ENCODE measurements around the gene NDUFS4. TPM values are rescaled to one million over a fixed set of nuclear protein-coding genes. Genes with fewer than 3 reads are reported as not detected.
"Not testable (repeated sequence)": the region's sequence is repeated elsewhere in the genome, so short reads cannot be mapped to it uniquely, and the experiment has no call there.

Gene NDUFS4
- total RNA-seq, 1 experiment from 2014 or later: 62.4 TPM

DNA sequence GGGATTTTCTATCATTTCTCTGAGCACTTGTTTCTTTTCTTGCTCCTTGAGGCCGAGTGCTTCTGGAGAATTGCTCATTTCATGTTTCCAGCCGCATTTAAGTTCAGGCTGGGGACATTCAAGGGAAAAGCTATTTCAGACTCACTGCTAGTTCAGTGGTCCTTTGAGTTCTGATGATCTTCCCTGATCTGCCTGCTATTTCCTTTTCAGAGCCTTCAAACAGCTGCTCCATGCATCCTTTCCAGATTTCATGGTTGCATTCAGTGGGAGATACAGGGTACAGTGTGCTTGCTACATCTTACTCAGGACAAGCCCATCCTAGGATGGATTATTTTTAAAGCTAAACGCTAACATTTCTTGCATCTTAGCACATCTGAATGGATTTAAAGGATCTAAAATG is 14.7 kb downstream of the NDUFS4 start:
- no peak for DNase-seq (ENCODE audit: low spot score)

DNA sequence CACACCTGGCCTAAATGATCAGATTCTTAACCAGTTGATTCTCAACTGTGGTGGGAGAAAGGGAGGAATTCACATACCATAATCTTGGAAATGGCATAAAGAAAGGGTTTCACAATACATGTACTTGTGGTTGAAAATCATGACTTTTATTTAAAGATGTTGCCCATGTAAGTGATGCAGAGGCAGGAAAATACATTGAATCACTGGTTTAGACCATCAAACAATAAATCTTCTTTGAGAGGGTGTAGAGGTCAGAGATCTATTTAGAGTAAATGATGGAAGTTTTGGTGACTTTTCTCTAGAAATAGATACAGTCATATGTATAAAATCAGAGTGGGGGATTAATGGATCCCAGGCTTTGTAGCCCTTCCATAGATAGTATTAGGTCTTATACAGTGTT is 15.4 kb downstream of the NDUFS4 start:
- no peak for DNase-seq (ENCODE audit: low spot score)

DNA sequence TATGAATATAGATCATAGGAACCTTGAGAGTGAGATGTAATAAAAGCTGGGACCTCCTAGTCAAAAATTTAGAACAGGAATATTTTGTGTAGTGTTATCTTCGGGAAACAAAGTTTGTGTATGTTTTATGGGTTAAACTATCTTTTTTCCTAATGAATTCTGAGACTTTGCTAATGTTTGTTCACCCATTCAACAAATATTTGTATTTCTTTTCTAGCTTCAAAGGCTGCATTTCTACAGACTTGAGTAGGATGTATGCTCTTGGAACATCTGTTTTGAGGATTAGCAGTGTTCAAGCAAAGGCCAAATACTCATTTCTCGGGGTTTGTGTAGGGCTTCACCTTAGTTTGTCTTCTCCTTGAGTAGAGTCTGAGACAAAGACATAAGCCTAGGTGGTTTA is 16.2 kb downstream of the NDUFS4 start:
- DNase-seq (ENCODE audit: low spot score): no peak

DNA sequence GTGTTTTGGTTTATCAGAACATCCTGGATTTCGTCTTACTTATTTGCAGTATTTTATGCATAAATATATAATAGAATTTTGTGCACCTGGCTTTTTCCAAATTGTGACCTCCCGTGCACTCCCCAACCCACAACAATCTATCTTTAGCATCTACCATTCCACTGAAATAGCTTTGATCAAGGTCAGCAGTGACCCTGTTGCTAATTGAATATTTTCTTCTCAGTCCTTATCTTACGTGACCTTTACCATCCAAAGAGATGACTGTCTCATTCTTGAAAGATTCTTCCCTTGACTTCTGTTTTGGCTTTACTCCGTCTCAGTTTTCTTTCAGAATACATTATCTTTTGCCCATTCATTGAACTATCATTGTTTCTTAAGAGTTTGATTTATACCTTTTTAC is 18.4 kb downstream of the NDUFS4 start:
- no peak for DNase-seq (ENCODE audit: low spot score)

DNA sequence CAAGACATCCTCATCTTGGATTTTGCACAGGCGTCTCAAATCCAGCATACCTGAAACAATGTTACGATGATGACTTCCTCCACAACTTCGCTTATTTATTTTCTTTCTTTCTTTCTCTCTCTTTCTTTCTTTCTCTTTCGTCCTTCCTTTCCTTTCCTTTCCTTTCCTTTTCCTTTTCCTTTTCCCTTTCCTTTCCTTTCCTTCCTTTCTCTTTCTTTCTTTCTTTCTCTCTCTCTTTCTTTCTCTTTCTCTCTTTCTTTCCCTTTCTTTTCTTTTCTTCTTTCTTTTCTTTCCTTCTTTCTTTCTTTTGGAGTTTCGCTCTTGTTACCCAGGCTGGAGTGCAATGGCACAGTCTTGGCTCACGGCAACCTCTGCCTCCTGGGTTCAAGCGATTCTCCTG is 20.1 kb downstream of the NDUFS4 start:
- DNase-seq (ENCODE audit: low spot score): no peak

DNA sequence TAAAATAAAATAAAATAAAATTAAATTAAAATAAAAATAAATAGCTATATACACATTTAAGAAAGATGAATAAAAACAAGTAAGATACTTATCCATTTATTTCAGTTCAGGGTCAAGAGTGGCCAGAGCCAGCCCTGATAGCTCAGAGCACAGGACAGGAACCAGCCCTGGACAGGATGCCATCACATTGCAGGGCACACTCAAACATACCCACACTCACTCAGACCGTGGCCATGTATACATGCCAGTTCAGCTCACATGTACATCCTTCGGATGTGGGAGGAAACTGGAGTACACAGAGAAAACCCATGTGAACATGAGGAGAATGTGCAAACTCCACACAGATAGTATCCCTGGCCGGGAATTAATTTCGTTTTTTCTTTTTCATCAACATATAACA is 21.8 kb downstream of the NDUFS4 start:
- DNase-seq (ENCODE audit: low spot score): no peak

DNA sequence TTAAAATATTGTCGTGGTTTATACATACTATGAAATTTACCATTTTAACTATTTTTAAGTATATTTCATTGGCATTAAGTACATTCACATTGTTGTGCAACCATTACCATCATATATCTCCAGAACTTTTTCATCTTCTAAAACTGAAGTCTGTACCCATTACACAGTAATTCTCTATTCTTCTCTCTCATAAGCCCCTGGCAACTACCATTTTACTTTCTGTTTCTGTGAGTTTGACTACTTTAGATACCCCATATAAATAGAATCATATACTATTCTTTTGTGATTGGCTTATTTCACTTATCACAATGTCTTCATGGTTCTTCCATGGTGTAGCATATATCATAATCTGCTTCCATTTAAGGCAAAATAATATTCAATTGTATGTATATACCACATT is 30.3 kb downstream of the NDUFS4 start:
- no peak for DNase-seq (ENCODE audit: low spot score)

DNA sequence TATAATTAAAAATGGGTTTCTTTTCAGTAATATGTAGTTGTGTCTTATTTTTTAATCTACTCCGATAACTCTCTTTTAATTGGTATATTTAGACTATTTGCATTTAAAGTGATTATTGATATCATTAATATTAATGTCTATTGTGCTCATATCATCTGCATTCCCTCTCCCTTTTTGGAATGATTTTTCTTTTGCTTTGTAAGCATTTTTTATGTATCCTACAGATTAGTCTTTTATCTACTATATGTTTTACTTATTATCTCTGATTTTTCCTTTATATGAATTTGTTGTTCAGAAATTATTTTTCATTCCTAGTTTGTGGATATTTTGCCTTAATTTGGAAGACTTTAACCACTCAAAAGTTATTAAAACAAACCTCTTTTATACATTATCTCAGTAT is 34.0 kb downstream of the NDUFS4 start:
- DNase-seq (ENCODE audit: low spot score): no peak

DNA sequence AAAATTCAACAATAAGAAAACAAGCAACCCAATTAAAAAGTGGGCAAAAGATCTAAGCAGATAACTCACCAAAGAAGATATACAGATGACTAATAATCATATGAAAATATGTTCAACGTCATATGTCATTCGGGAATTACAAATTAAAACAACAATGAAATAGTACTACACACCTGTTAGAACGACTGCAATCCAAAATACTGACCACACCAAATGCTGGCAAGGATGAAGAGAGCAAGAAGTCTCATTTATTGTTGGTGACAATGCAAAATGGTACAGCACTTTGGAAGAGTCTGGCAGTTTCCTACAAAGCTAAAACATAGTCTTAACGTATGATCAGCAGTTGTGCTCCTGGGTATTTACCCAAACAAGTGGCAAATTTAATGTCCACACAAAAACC is 37.5 kb downstream of the NDUFS4 start:
- no peak for DNase-seq (ENCODE audit: low spot score)

DNA sequence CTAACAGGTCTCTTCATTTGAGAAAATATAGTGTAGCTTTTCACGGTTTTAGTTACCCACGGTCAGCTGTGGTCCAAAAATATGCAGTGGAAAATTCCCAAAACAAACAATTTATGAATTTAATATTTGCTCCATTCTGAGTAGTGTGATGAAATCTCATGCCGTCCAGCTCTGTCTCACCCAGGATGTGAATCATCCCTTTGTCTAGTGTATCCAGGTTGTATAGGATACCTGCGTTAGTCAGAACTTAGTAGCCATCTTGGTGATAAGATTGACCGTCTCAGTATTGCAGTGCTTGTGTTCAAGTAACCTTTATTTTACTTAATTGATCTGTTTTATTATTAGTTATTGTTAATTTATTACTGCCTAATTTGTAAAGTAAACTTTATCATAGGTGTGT is 41.1 kb downstream of the NDUFS4 start:
- peak; percentile 4 for DNase-seq (ENCODE audit: low spot score)

DNA sequence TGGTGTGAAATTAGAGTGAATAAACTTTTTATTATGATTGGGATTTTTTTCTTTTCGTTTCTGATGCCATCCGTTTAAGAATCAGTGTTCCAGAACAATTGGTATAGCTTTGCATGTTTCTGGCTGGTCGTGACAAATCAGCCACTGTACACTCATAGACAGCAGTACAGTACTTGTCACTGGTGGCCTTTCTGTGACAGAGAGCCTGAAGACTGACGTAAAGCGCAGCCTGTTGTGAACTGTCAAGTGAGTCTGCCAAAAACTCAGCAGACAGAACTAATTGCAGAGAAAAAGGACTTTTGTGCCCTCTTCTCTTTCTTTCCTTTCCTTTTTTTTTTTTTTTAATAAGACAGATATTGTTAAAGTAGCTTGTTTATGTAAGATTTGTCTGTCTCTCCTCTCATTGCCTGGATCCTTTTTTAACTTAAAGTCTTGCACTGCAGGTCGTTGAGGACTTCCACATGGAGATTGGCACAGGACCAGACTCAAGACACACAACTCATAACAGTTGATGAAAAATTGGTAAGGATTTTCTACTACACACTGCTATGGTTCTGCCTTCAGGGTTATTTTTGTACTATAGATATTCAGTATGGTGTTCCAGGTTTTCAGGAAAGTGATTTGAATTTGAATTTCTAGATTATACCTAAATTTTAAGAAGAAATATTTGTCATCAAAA is 42.7 kb downstream of the NDUFS4 start:
- DNase-seq (ENCODE audit: low spot score): no peak

DNA sequence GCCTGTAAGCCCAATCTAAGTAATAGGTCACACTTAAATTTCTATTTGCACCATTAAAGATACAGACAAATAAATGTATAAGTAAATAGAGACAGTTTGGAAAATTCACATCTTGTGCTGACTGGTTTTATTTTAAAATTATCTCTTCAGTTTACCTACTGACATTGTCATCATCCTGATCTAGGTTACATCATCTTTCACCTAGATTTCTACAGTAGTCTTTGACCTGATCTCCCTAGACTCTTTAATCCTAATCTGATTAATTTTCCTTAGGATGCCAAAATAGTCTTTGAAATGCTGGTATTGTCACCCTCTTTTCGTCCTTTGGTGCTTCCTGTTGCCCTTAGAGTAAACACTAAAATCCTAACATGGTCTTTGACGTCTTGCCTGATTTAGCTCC is 43.9 kb downstream of the NDUFS4 start:
- DNase-seq (ENCODE audit: low spot score): no peak

DNA sequence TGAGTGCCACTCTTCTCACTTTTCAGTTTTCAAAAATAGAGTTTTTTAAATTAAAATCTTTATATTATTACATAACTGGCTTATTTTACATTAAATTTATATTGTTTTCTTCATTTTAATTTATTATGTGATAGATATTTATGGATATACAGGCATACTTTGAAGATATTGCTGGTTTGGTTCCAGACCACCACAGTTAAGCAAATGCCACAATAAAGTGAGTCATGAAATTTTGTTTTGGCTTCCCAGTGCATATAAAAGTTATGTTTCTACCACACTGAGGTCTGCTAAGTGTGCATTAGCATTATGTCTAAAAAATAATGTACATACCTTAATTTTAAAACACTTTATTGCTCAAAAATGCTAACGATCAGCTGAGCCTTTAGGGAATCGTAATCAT is 47.4 kb downstream of the NDUFS4 start:
- no peak for DNase-seq (ENCODE audit: low spot score)

DNA sequence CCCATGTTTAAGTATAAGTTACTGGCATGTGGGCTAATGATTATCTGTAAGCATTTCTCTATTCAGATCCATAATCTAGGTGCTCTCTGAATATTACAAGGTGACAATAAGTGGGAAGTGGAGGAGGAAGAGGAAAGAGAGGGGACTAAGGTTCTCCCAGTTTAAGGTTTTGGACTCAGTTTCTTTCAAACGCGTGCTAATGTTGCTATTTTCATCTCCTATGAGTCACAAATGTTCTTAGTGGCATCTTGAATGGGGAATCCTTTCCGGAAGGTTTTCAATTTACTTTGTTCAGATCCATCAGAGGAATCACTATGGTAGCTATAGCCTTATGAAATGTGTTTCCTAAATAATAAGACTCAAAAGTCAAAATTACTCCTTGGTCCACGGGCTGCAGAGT is 48.5 kb downstream of the NDUFS4 start:
- not testable (repeated sequence) for DNase-seq (ENCODE audit: low spot score)

DNA sequence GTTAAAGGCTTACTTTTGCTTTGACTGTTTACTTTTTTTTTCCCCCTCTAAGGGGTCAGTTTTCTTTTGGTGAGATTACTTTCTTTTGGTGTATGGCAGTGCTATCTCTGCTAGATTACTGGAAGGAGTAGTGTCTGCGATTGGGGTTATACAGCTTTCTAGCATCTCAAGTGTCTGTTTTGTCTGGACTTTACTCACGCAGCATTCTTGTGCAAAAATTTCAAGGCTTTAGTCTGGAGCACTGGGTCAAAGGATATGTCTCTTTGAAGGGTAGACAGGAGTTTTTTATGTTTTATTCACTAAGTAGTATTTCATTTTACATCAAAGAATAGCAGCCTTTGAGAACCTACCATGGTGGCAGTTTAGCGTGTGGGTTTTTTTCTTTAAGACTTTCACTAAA is 52.6 kb downstream of the NDUFS4 start:
- no peak for DNase-seq (ENCODE audit: low spot score)

DNA sequence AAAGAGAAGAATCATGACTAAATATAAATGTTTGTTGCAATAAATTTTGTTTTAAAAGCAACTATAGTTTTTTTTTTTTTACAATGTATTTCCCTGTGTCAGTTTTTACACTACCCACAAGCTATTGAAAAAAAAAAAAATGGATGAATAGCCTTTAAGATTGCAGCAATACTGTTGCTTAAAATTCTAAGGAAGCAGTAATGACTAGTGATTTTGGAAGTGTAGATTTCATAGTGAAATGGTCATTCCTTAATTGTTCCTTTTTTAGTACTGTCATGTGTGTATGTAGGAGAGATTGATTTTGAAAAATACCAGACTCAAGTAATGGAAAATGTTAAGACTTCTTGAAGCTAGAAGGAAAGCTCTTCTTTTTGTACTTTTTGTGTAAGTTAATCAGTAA is 53.1 kb downstream of the NDUFS4 start:
- DNase-seq (ENCODE audit: low spot score): no peak

DNA sequence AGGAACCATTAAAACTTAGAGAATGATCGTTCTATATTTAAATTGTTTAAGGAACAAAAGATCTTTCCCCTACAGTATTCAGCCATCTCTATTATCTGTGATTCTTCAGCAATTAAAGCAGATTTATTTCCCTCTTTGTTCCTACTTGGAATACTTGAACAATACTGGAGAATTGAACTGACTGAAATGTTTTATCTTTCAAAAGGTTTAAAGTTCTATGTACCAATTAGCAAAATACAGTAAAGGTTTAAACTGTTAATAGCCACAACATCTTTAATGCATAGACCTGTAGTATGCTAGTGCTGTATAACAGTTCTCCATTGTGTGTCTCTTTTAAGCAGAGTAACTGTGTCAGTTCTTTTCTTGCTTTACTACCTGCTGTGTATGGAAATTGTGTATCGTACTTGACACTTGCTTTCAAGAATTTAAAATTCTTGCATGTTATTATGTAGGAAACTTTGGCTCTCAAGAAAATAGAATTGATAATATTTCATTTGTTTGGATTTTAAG is 54.0 kb downstream of the NDUFS4 start:
- no peak for DNase-seq (ENCODE audit: low spot score)

DNA sequence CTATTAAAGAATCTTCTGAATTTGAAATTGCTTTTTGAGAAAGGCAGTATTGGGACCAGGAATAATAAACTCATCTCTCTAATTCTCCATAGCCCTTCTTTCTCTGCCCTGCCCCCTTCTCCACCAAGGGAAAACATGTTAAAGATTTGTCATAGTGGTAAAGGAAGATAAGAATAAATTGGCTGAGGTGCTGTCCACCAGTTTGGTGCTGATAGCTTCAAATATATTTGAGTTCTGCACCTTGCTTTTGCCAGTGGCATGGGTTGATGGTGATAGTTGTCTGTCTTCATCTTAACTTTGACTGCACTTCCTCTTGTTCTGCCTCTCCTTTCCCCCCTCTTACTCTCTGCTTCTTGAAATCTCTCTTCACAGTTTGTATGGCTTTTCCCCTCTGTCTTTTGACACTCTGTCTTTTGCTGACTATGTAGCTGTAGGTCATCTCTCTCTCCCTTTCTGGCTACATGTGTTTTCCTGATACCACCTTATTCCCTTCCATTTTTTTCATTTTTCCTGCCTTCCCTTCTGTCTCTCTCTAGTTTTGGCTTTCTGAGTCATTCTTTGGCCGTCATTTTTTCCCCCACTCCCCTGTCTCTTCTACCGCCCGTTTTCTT is 56.6 kb downstream of the NDUFS4 start:
- DNase-seq (ENCODE audit: low spot score): no peak

DNA sequence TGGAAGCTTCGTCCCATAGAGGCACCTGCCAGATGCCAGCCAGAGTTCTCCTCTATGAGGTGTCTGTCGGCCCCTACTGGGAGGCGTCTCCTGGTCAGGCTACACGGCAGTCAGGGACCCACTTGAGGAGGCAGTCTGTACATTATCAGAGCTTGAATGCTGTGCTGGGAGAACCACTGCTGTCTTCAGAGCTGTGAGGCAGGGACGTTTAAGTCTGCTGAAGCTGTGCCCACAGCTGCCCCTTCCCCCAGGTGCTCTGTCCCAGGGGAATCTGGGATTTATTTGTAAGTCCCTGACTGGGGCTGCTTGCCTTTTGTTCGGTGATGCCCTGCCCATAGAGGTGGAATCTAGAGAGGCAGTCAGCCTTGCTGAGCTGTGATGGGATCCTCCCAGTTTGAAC is 70.8 kb downstream of the NDUFS4 start:
- no peak for DNase-seq (ENCODE audit: low spot score)

DNA sequence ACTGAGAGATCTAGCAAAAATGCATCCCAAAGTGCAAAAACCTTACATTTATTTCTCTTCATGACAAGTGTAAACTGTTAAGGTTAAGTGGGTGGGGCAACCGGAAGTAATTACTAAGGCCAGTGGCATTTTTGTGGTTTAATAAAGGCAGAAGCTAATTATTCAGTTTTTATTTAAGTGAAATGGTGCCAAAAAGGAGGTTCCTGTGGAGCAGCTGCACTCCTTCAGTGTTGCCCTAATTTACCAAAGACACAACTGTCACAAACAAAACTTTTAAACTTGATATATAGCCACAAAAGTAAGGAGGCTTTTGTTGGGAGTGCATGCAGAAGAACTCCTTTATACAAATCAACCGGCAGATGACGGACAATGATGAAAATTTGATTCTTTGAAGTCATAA is 81.6 kb downstream of the NDUFS4 start:
- peak; percentile 40 for DNase-seq (ENCODE audit: low spot score)

DNA sequence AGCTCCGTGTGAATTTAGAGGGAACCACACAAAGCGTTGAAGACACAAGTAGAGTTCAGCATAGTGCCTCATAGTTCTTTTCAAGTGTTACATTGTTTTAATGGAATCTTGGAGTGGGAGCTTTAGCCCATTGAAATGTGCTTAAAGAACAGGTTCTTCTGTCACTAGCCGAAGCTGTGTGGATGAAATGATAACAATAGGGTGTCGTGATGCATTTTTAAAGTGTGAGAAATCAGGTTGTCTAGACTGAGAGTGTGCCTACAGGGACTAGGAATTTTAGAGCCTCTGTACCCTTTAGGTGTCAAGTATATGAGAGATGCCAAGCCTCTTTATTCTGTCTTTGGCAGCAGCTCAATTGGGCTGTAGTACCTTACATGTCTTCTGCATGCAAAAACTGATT is 83.0 kb downstream of the NDUFS4 start:
- no peak for DNase-seq (ENCODE audit: low spot score)

DNA sequence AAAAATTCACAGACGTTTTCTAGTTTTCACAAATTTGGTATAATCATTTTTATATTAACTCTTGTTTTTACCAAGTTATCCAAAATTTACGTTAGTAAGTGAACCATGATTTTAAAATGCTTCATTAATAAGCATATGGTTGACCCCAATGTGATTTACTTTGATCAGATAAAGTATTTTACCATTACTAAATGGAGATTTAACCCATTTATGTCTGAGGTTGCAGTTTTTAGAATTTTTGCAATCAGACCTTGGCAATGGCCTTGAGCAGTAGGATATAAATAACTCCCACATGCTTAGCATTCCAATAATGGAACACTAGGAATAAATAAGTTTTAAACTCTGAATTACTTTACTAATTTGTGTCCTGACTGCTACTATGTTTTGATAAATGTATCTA is 84.6 kb downstream of the NDUFS4 start:
- DNase-seq (ENCODE audit: low spot score): no peak

DNA sequence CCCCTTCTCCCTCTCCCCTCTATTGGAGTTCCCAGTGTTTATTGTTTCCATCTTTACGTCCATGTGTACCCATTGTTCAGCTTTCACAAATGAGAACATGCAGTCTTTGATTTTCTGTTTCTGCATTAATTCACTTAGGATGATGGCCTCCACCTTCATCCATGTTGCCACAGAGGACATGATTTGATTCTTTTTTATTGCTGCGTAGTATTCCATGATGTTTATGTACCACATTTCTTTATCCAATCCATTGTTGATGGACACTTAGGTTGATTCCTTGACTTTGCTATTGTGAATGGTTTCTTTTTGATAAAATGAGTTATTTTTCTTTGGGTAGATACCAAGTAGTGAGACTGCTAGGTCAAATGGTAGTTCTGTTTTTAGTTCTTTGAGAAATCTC is 88.9 kb downstream of the NDUFS4 start:
- no peak for DNase-seq (ENCODE audit: low spot score)

DNA sequence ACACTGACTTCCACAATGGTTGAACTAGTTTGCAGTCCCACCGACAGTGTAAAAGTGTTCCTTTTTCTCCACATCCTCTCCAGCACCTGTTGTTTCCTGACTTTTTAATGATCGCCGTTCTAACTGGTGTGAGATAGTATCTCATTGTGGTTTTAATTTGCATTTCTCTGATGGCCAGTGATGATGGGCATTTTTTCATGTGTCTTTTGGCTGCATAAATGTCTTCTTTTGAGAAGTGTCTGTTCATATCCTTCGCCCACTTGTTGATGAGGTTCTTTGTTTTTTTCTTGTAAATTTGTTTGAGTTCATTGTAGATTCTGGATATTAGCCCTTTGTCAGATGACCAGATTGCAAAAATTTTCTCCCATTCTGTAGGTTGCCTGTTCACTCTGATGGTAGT is 100.1 kb downstream of the NDUFS4 start:
- DNase-seq (ENCODE audit: low spot score): not testable (repeated sequence)
